Measurements from ENCODE around the gene DNASE2.
"Not testable (repeated sequence)": the region's sequence is repeated elsewhere in the genome, so short reads cannot be mapped to it uniquely, and the experiment has no call there.

Gene DNASE2

GRCh38 chr19:12881172-12881808 lies at the start of gene DNASE2:
TSS of gene DNASE2 (minus strand) at chr19:12881449. CDS start at chr19:12881375, 74 bp downstream.
- DNase-seq (ENCODE audit: low spot score): peak; percentile 88

GRCh38 chr19:12930002-12930645 lies 48.9 kb upstream of the DNASE2 start:
- DNase-seq (ENCODE audit: low spot score): no peak

GRCh38 chr19:12924621-12925310 lies 43.5 kb upstream of the DNASE2 start:
- DNase-seq (ENCODE audit: low spot score): no peak

GRCh38 chr19:12922959-12923358 lies 41.7 kb upstream of the DNASE2 start:
- DNase-seq (ENCODE audit: low spot score): no peak

GRCh38 chr19:12921047-12921446 lies 39.8 kb upstream of the DNASE2 start:
- DNase-seq (ENCODE audit: low spot score): no peak

GRCh38 chr19:12918253-12918652 lies 37.0 kb upstream of the DNASE2 start:
- DNase-seq (ENCODE audit: low spot score): no peak

GRCh38 chr19:12915860-12916259 lies 34.6 kb upstream of the DNASE2 start:
- not testable (repeated sequence) for DNase-seq (ENCODE audit: low spot score)

- DNase-seq (ENCODE audit: low spot score): peak; percentile 66
Observed at GRCh38 chr19:12913851-12914690, 32.8 kb upstream of the DNASE2 start.

GRCh38 chr19:12913011-12913561 lies 31.8 kb upstream of the DNASE2 start:
- no peak for DNase-seq (ENCODE audit: low spot score)

GRCh38 chr19:12912571-12912970 lies 31.3 kb upstream of the DNASE2 start:
- DNase-seq (ENCODE audit: low spot score): no peak

GRCh38 chr19:12907166-12907565 lies 25.9 kb upstream of the DNASE2 start:
- no peak for DNase-seq (ENCODE audit: low spot score)

- DNase-seq (ENCODE audit: low spot score): no peak
Observed at GRCh38 chr19:12899891-12900518, 18.8 kb upstream of the DNASE2 start.

GRCh38 chr19:12896460-12896859 lies 15.2 kb upstream of the DNASE2 start:
- no peak for DNase-seq (ENCODE audit: low spot score)

GRCh38 chr19:12893582-12893981 lies 12.3 kb upstream of the DNASE2 start:
- DNase-seq (ENCODE audit: low spot score): no peak

GRCh38 chr19:12891553-12892021 lies 10.3 kb upstream of the DNASE2 start:
- no peak for DNase-seq (ENCODE audit: low spot score)

- DNase-seq (ENCODE audit: low spot score): peak; percentile 98
Observed at GRCh38 chr19:12890787-12891552, 9.7 kb upstream of the DNASE2 start, which contains the start of gene GCDH. TSS of gene GCDH (plus strand) at chr19:12891160. CDS start at chr19:12891305, 145 bp downstream.

GRCh38 chr19:12890299-12890786 lies 9.1 kb upstream of the DNASE2 start:
- not testable (repeated sequence) for DNase-seq (ENCODE audit: low spot score)

GRCh38 chr19:12888006-12888603 lies 6.9 kb upstream of the DNASE2 start:
- no peak for DNase-seq (ENCODE audit: low spot score)

- no peak for DNase-seq (ENCODE audit: low spot score)
Observed at GRCh38 chr19:12886969-12887747, 5.9 kb upstream of the DNASE2 start, which contains the start of gene KLF1. TSS of gene KLF1 (minus strand) at chr19:12887201. CDS start at chr19:12887140, 61 bp downstream.
